Ovary (tissue), 9 donors: Measurements from ENCODE around the gene KMT2A. TPM values are rescaled to one million over a fixed set of nuclear protein-coding genes. Genes with fewer than 3 reads are reported as not detected.

Source experiments
- DNase-seq, 5 donors: peaks; one replicate each; pipeline ENCODE4 v3.0.0-alpha.2; 2019 to 2020
- H3K27ac ChIP-seq, 2 donors: fragments of 200-600 bp; one replicate each; pipeline versions ENCODE4 v1.5.1 to v1.8.0; 2019 to 2022
- H3K27me3 ChIP-seq: fragments of 200-600 bp; one replicate; pipeline ENCODE4 v1.8.0; 2022
- H3K36me3 ChIP-seq: fragments of 200-600 bp; sonication (generic); one replicate; pipeline ENCODE4 v1.5.1; 2019
- H3K4me1 ChIP-seq: one replicate; pipeline ENCODE4 v1.8.1; 2013; ENCODE audit warnings: mild to moderate bottlenecking, moderate library complexity; ENCODE audit not compliant: insufficient read depth
- H3K4me3 ChIP-seq: fragments of 200-600 bp; sonication (generic); one replicate; pipeline ENCODE4 v1.5.1; 2017
- H3K9me3 ChIP-seq, 2 donors: fragments of 200-600 bp in 1 of 2; sonication (generic) in 1 of 2; one replicate each; pipeline versions ENCODE4 v1.5.1 to v1.8.1; 2013 to 2019; ENCODE audit warnings: mild to moderate bottlenecking in 1 of 2, moderate library complexity in 1 of 2
- CTCF ChIP-seq, 3 donors: fragments of 450-650 bp in 2 of 3; fragments of 200-600 bp in 1 of 3; IDR thresholded peaks; one replicate each; pipeline versions ENCODE4 v1.5.1 to v1.8.0; 2016 to 2022; ENCODE audit warnings: antibody characterized with exemption in 3 of 3, mild to moderate bottlenecking in 1 of 3
- EP300 ChIP-seq: sonication (generic); formaldehyde crosslinking; IDR thresholded peaks from one replicate; pipeline ENCODE4 v1.6.1; 2017; ENCODE audit warnings: antibody characterized with exemption
- POLR2A ChIP-seq: fragments of 450-650 bp; IDR thresholded peaks from one replicate; pipeline ENCODE4 v1.6.1; 2017; ENCODE audit warnings: antibody characterized with exemption, mild to moderate bottlenecking, moderate library complexity
- WGBS, 3 donors: extraction: QIAGEN DNeasy Blood & Tissue Kit in 1 of 3; methylation state at CpG; one replicate each; pipeline versions ENCODE4 v1.1.5 to v1.1.7; 2013 to 2017; 5-methylcytosine and 5-hydroxymethylcytosine counted together
- intact Hi-C, 4 donors: fragments of 100-400 bp; cut with DNase I; formaldehyde crosslinking; loops; one replicate each; pipeline versions ENCODE4 v1.11.0 to v1.15.1; 2022 to 2023
- polyA plus RNA-seq, 2 donors: library from polyadenylated mRNA; stranded (reverse); fragments of 200-250 nt in 1 of 2; fragments of 350-450 nt in 1 of 2; fragmentation: Illumina TruSeq in 1 of 2; extraction: RNeasy Lipid Tissue Mini Kit (QIAGEN cat#74804) in 1 of 2; gene quantifications; one replicate each; pipeline ENCODE4 v1.2.3, GENCODE V29; 2013 to 2014
- total RNA-seq, 7 donors: library from RNA; depleted of rRNA in 2 of 7; stranded (reverse); fragments of >200 nt in 2 of 7; fragmentation: NEBNext Ultra II Directional in 3 of 7; extraction: Animal tissue kit (Norgen Biotek cat#: 25700) in 3 of 7; gene quantifications; one replicate each; pipeline versions ENCODE4 v1.1.0 to v1.2.4, GENCODE V29; 2016 to 2023
- donor health status: DM: no; HTN: no; CAD: no; lungs with moderate emphysema.
- donor health status: DM: no; HTN: no; CAD: no.
- donor health status: Bipolar disorder and iron deficiency.
- donor health status: DM: yes; HTN: yes; CAD: no.
- donor health status: DM: no; HTN: no; CAD: no.
- donor health status: DM: yes; HTN: yes; CAD: no.

KMT2A gene
- total and polyA plus RNA-seq, 9 donors, result 25.8 to 107 (median 74.7) TPM

GRCh38 chr11:118436639-118437207, 431 bp downstream of the KMT2A start:
- TF ChIP-seq POLR2A (no peak), CTCF (IDR thresholded peaks at IDR 0.05) (no peak), EP300 (no peak)

GRCh38 chr11:118437208-118438125, 1.2 kb downstream of the KMT2A start:
- no peaks in the 10 kb centered on the region for H3K36me3 ChIP-seq
- intact Hi-C loops, result loop anchor here in 2 of 4 donors (5.0 kb wide), 1 partner anchor 35 kb away; the partner anchor contains the start of gene ATP5MG (in 2 of the 2)
- peak; percentile 43 to 75 (median 66) for DNase-seq
- peak overlapping the region; percentile 70 for H3K4me3 ChIP-seq
- peak overlapping the region; percentile 84 to 89 for H3K27ac ChIP-seq
- no peaks in the 10 kb centered on the region for H3K9me3 ChIP-seq
- peaks cover 3% of the 10 kb centered on the region for H3K4me1 ChIP-seq
- 0 to 1% (median 0%) methylated on average over 28 of the region's 28 CpGs for WGBS, 3 donors
- TF ChIP-seq POLR2A (no peak), CTCF (IDR thresholded peaks at IDR 0.05) (no peak), EP300 (no peak)
- no peaks in the 10 kb centered on the region for H3K27me3 ChIP-seq

More at GRCh38 chr11:118436639-118437207, 431 bp downstream of the KMT2A start:
- H3K36me3 ChIP-seq, result no peaks in the 10 kb centered on the region
- peak in 3 of 5 donors; percentile 71 to 74 (median 74) for DNase-seq
- no peaks in the 10 kb centered on the region for H3K9me3 ChIP-seq
- H3K27ac ChIP-seq, result peak overlapping the region; percentile 84 to 89
- no peaks in the 10 kb centered on the region for H3K27me3 ChIP-seq
- peak overlapping the region; percentile 70 for H3K4me3 ChIP-seq
- WGBS, 3 donors, result 0 to 2% (median 0%) methylated on average over 6 to 54 of the region's 55 CpGs
- intact Hi-C loops, result loop anchor here in 2 of 4 donors (5.0 kb wide), 1 partner anchor 34 kb away; the partner anchor contains the start of gene ATP5MG (in 2 of the 2)
- peaks cover 3% of the 10 kb centered on the region for H3K4me1 ChIP-seq

- Histone ChIP-seq H3K9me3 (no peaks in the 10 kb centered on the region), H3K4me1 (peaks cover 3% of the 10 kb centered on the region), H3K27me3 (no peaks in the 10 kb centered on the region), H3K36me3 (no peaks in the 10 kb centered on the region), H3K4me3 (peak overlapping the region; percentile 70), H3K27ac (peak overlapping the region; percentile 84 to 89)
- WGBS, 3 donors, result 0 to 1% (median 0%) methylated on average over 14 of the region's 14 CpGs
- intact Hi-C loops, result loop anchor here in 2 of 4 donors (5.0 kb wide), 1 partner anchor 36 kb away; the partner anchor contains the start of gene ATP5MG (in 2 of the 2)
- TF ChIP-seq EP300 (no peak), CTCF (IDR thresholded peaks at IDR 0.05) (no peak), POLR2A (no peak)
- peak in 4 of 5 donors; percentile 19 to 37 (median 34) for DNase-seq
These were observed 2.1 kb downstream of the KMT2A start for GRCh38 chr11:118438314-118438931.

- peaks cover 3% of the 10 kb centered on the region for H3K4me1 ChIP-seq
- no peak for DNase-seq
- intact Hi-C loops, result loop anchor here in 2 of 4 donors (5.0 kb wide), 1 partner anchor 37 kb away; the partner anchor contains the start of gene ATP5MG (in 2 of the 2)
- no peaks in the 10 kb centered on the region for H3K36me3 ChIP-seq
- H3K27me3 ChIP-seq, result no peaks in the 10 kb centered on the region
- H3K27ac ChIP-seq, result no peak overlapping the region
- no peak overlapping the region for H3K4me3 ChIP-seq
- no peaks in the 10 kb centered on the region for H3K9me3 ChIP-seq
- TF ChIP-seq EP300, result no peak
- no peak for TF ChIP-seq CTCF (IDR thresholded peaks at IDR 0.05)
- no peak for TF ChIP-seq POLR2A
These were observed 3.4 kb downstream of the KMT2A start for GRCh38 chr11:118439646-118440045.
